ENCODE data around the gene HJURP.

- TF ChIP-seq, protein P1, sequence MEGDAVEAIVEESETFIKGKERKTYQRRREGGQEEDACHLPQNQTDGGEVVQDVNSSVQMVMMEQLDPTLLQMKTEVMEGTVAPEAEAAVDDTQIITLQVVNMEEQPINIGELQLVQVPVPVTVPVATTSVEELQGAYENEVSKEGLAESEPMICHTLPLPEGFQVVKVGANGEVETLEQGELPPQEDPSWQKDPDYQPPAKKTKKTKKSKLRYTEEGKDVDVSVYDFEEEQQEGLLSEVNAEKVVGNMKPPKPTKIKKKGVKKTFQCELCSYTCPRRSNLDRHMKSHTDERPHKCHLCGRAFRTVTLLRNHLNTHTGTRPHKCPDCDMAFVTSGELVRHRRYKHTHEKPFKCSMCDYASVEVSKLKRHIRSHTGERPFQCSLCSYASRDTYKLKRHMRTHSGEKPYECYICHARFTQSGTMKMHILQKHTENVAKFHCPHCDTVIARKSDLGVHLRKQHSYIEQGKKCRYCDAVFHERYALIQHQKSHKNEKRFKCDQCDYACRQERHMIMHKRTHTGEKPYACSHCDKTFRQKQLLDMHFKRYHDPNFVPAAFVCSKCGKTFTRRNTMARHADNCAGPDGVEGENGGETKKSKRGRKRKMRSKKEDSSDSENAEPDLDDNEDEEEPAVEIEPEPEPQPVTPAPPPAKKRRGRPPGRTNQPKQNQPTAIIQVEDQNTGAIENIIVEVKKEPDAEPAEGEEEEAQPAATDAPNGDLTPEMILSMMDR (IDR thresholded peaks at IDR 0.05), result no peak
- TF ChIP-seq EZH2 (IDR thresholded peaks at IDR 0.05), result no peak
Measured at GRCh38 chr2:233799716-233800115, 54.6 kb downstream of the HJURP start.

All from neural progenitor cell (in vitro differentiated cells).